ENCODE measurements around the gene ILK. TPM values are rescaled to one million over a fixed set of nuclear protein-coding genes. Genes with fewer than 3 reads are reported as not detected.

The ILK gene
- total and polyA plus RNA-seq, 2 donors (not counting 1 experiment from before 2014, with no cell fraction given) = 176 to 420 TPM

DNA sequence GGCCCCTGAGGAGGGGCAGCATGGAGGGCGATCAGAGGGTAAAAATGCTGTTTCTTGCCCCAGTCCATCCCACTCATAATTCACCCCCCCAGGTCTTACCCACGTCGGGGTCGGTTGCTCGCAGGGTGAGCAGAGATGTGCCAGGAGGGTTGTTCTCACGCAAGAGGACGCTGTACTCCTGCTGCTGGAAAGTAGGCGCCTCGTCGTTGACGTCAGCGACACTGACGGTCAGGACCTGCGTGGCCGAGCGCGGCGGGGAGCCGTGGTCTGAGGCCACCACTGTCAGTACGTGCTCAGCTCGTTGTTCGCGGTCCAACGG lies 26.0 kb downstream of the ILK start:
- no peaks in the 10 kb centered on the region for H3K9me3 ChIP-seq (ENCODE audit: control insufficient read depth, insufficient read depth, low read depth, low read length)
- no peak overlapping the region for H3K4me3 ChIP-seq (replicated peaks in 1 of 4; ENCODE audit: control extremely low read depth in 1 of 4, insufficient read depth in 1 of 4, low read depth in 3 of 4, low read length in 4 of 4)
- no peak for TF ChIP-seq EZH2 (IDR thresholded peaks at IDR 0.05; ENCODE audit: low read length, missing control alignments)
- TF ChIP-seq, protein P1, sequence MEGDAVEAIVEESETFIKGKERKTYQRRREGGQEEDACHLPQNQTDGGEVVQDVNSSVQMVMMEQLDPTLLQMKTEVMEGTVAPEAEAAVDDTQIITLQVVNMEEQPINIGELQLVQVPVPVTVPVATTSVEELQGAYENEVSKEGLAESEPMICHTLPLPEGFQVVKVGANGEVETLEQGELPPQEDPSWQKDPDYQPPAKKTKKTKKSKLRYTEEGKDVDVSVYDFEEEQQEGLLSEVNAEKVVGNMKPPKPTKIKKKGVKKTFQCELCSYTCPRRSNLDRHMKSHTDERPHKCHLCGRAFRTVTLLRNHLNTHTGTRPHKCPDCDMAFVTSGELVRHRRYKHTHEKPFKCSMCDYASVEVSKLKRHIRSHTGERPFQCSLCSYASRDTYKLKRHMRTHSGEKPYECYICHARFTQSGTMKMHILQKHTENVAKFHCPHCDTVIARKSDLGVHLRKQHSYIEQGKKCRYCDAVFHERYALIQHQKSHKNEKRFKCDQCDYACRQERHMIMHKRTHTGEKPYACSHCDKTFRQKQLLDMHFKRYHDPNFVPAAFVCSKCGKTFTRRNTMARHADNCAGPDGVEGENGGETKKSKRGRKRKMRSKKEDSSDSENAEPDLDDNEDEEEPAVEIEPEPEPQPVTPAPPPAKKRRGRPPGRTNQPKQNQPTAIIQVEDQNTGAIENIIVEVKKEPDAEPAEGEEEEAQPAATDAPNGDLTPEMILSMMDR (conservative IDR thresholded peaks at IDR 0.05 in 1 of 2, IDR thresholded peaks at IDR 0.05 in 1 of 2; ENCODE audit: low read depth in 1 of 2, low read length in 2 of 2) = no peak
- H3K4me1 ChIP-seq (ENCODE audit: control insufficient read depth, extremely low read depth, insufficient read depth, low read length) = no peaks in the 10 kb centered on the region
- no peaks in the 10 kb centered on the region for H4K20me1 ChIP-seq (ENCODE audit: control insufficient read depth, extremely low read depth, insufficient read depth, low read length)
- no peaks in the 10 kb centered on the region for H3K36me3 ChIP-seq (ENCODE audit: control insufficient read depth, insufficient read depth, low read length)
- H2AFZ ChIP-seq (ENCODE audit: low read length) = no peak overlapping the region
- no peak overlapping the region for H3K27ac ChIP-seq (ENCODE audit: insufficient read depth, low read length)
- H3K4me2 ChIP-seq (ENCODE audit: extremely low read depth, insufficient read depth, low read length) = no peak overlapping the region
- H3K9ac ChIP-seq (ENCODE audit: insufficient read depth, low read length) = no peak overlapping the region
- DNase-seq (ENCODE audit: low read depth in 2 of 2) = no peak
- H3K79me2 ChIP-seq (ENCODE audit: control insufficient read depth, insufficient read depth, low read length) = no peaks in the 10 kb centered on the region
- no peaks in the 10 kb centered on the region for H3K27me3 ChIP-seq (ENCODE audit: control insufficient read depth, insufficient read depth, low read length)

DNA sequence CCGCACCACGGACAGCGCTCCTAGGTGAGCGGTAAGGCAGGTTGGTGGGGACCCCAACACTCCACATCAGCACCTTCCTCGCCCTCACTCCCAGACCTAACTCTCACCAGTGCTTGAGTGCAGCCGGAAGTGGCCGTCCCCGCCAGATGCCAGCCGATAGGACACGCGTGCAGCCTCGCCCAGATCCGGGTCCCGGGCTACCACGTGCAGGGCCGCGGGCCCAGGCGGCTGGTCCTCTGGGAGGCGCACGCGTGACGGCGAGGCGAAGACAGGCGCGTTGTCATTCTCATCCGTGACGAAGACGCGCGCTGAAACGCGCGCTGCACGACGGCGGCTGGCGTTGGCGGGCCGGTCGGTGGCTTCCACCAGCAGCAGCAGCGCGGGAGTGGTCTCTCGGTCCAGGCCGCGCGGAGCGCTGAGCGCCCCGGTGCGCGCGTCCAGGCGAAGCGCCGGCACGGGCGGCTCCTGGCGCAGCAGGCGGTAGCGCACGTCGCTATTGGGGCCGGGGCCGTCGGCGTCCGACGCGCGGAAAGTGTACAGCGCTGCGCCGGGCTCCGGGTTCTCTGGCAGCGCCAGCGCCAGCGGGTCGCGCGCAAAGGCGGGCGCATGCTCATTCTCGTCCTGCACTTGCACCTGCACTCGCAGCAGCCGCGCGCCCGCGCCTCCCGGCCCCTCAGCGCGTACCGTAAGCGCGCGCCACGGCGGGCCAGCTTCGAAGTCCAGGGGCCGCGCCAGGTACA lies 26.5 kb downstream of the ILK start:
- Histone ChIP-seq H3K4me2 (ENCODE audit: extremely low read depth, insufficient read depth, low read length) (no peak overlapping the region), H3K27me3 (ENCODE audit: control insufficient read depth, insufficient read depth, low read length) (no peaks in the 10 kb centered on the region), H4K20me1 (ENCODE audit: control insufficient read depth, extremely low read depth, insufficient read depth, low read length) (no peaks in the 10 kb centered on the region), H3K9ac (ENCODE audit: insufficient read depth, low read length) (no peak overlapping the region), H3K9me3 (ENCODE audit: control insufficient read depth, insufficient read depth, low read depth, low read length) (no peaks in the 10 kb centered on the region), H3K79me2 (ENCODE audit: control insufficient read depth, insufficient read depth, low read length) (no peaks in the 10 kb centered on the region), H2AFZ (ENCODE audit: low read length) (no peak overlapping the region), H3K36me3 (ENCODE audit: control insufficient read depth, insufficient read depth, low read length) (no peaks in the 10 kb centered on the region), H3K27ac (ENCODE audit: insufficient read depth, low read length) (no peak overlapping the region), H3K4me1 (ENCODE audit: control insufficient read depth, extremely low read depth, insufficient read depth, low read length) (no peaks in the 10 kb centered on the region), H3K4me3 (replicated peaks in 1 of 4; ENCODE audit: control extremely low read depth in 1 of 4, insufficient read depth in 1 of 4, low read depth in 3 of 4, low read length in 4 of 4) (no peak overlapping the region)
- TF ChIP-seq, protein P1 (conservative IDR thresholded peaks at IDR 0.05 in 1 of 2, IDR thresholded peaks at IDR 0.05 in 1 of 2; ENCODE audit: low read depth in 1 of 2, low read length in 2 of 2) = no peak
- TF ChIP-seq EZH2 (IDR thresholded peaks at IDR 0.05; ENCODE audit: low read length, missing control alignments) = no peak
- no peak for DNase-seq (ENCODE audit: low read depth in 2 of 2)

DNA sequence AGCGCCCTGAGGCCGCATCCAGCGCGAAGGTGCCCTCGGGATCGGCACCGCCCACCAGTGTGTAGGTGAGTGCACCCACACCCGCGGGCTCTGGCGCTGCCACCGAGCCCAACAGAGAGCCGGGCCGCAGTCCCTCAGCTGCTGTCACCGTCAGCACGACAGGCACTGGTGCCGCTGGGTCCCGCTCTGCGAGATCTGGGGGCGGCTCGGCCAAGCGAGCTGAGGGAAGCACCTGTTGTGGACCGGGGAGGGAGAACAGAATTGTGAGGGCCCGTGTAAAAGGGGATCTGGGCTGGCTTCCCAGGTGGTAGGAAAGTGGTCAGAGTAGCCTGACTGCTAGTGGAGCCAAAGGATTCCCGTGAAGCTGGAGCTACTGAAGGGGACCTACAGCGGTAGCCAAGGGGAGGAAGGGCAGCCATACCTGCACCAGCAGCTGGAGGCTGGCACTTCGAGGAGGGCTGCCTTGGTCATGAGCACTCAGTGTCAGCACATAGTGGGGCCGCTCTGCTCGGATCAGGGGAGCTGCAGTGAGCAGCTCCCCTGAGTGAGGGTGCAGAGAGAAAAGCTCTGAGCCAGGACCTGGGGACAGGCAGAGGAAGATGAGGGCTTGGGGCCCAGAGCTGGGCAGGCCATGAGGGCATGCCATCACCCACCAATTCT lies 27.2 kb downstream of the ILK start:
- Histone ChIP-seq H3K79me2 (ENCODE audit: control insufficient read depth, insufficient read depth, low read length) (no peaks in the 10 kb centered on the region), H3K4me2 (ENCODE audit: extremely low read depth, insufficient read depth, low read length) (no peak overlapping the region), H3K27ac (ENCODE audit: insufficient read depth, low read length) (no peak overlapping the region), H3K9me3 (ENCODE audit: control insufficient read depth, insufficient read depth, low read depth, low read length) (no peaks in the 10 kb centered on the region), H2AFZ (ENCODE audit: low read length) (no peak overlapping the region), H3K9ac (ENCODE audit: insufficient read depth, low read length) (no peak overlapping the region), H3K27me3 (ENCODE audit: control insufficient read depth, insufficient read depth, low read length) (no peaks in the 10 kb centered on the region), H3K4me3 (replicated peaks in 1 of 4; ENCODE audit: control extremely low read depth in 1 of 4, insufficient read depth in 1 of 4, low read depth in 3 of 4, low read length in 4 of 4) (no peak overlapping the region), H3K4me1 (ENCODE audit: control insufficient read depth, extremely low read depth, insufficient read depth, low read length) (peaks cover 4% of the 10 kb centered on the region), H4K20me1 (ENCODE audit: control insufficient read depth, extremely low read depth, insufficient read depth, low read length) (no peaks in the 10 kb centered on the region), H3K36me3 (ENCODE audit: control insufficient read depth, insufficient read depth, low read length) (no peaks in the 10 kb centered on the region)
- DNase-seq (ENCODE audit: low read depth in 2 of 2) = no peak
- TF ChIP-seq, protein P1 (conservative IDR thresholded peaks at IDR 0.05 in 1 of 2, IDR thresholded peaks at IDR 0.05 in 1 of 2; ENCODE audit: low read depth in 1 of 2, low read length in 2 of 2) = no peak
- TF ChIP-seq EZH2 (IDR thresholded peaks at IDR 0.05; ENCODE audit: low read length, missing control alignments) = no peak
